HL-60/S4 treated with retinoic acid at 250 ng/mL for 4 days and 3 days (cell line): Measurements from ENCODE around the gene FBLN5.
"Not testable (repeated sequence)": the region's sequence is repeated elsewhere in the genome, so short reads cannot be mapped to it uniquely, and the experiment has no call there.

ENCODE experiments used
- in situ Hi-C: fragments of 300-500 bp; cut with MboI; formaldehyde crosslinking; loops from 2 replicates; pipeline ENCODE4 v1.7.0; 2022; ENCODE audit warnings: low sequenced_read_pairs

Gene FBLN5

DNA sequence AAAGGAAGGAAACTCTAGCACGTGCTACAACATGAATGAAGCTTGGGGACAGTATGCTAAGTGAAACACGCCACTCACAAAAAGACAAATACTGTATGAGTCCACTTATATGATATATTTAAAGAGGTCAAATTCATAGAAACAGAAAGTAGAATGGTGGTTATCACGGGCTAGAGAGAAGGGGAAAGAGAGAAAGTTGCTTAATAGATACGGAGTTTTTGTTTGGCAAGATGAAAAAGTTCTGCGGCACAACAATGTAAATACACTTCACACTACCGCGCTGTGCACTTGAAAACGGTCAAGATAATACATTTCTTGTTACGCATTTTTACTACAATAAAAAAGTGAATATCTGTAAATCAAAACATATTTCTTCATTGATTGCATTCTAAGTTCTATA lies 37.3 kb downstream of the FBLN5 start:
- in situ Hi-C loops, result no loop called here

DNA sequence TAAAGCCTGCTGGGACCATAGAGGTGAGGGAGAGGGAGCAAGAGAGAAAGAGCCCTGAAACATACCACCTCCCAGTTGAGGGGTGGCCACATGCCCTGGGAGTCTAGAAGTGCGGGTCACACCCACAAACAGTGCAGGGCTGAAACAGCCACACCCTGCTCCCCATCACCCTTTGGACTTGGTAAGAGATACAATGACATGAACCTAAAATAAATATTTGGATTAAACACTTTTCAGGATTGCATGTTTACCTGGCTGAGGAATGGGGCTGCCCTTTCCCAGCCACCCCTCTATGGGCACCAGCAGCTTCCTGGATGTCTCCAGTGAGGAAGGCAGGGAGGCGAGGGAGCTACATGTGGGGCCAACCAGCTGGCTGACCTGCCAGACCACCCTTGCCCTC lies 41.1 kb downstream of the FBLN5 start:
- in situ Hi-C loops, result no loop called here

DNA sequence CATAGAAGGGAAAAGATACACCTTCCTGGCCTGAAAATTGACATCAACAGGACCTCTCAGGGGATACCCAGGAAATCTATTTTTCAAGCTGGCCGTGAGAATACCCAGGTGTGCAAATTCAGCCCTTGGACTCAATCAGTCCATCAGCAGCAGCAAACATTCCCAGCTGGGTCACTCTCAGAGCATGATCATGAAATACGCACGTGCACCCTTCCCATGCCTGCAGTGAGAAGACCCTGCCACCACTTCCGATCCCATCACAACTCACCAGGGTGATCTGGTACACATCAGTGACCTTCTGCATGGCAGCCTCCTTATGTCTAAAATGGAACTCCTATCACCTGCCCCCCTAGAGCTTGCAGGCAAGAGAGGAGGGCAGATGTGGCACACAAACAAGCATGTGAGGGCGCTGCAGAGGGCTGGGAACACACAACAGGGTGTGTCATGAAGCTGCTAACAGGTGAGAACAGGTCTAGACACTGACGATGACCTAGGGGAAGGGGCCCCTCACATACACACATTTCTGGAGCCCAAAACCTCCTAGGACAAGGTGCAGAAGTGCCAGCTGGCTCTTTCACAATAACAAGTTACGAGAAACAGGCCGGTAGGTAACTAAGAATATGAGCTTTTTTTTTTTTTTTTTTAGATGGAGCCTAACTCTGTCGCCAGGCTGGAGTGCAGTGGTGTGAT lies 42.4 kb downstream of the FBLN5 start:
- in situ Hi-C loops, result no loop called here

DNA sequence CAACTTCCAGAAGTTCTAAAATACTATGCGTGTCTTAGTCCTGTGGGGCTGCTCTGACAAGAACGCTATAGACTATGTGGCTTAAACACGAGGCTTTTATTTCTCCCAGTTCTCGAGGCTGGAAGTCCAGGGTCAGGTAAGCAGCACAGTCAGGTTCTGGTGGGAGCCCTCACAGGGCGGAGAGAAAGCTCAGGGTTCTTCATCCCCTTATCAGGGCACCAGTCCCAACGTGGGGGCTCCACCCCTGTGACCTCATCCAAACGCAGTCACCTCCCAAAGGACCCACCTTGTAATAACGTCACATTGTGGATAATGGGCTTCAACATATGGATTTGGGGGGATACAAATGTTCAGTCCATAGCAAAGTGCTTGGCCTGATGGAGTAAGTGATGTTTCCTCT lies 43.0 kb downstream of the FBLN5 start:
- in situ Hi-C loops, result no loop called here

DNA sequence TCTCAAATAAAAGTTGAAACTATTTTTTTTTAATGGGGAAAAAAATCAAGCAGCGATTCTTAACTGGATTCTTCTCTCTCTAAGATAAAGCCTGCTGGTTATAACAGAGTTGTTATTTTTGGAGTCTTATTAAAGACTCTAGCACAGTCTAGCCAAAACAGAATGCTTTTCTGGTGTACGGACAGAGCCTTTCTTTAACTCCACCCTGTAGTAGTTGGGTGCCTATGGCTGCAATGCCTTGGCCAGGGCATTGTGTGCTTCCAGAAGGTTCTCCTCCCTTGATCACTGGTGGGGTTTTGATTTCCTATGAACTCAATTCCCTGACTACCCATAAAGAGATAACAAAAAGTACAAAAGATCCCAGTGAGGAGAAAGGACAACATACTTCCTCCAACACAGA lies 44.4 kb downstream of the FBLN5 start:
- in situ Hi-C loops, result no loop called here

DNA sequence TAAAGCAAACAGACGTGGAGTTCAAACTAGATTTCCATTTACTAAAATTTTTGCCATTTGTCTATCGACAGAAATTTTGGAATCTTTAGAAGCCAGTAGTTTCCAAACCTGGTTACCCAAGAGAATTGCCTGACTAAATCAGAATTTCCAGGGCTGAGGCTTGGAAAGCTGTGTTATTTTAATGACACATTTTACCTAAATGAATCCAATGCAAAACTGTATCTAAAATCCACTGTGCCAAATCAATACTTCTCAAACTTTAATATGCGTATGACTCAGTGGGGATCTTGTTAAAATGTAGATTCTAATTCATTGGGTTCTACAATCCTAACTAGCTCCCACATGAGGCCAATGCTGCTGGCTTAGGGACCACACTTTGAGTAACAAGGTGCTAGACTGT lies 45.2 kb downstream of the FBLN5 start:
- in situ Hi-C loops, result no loop called here

DNA sequence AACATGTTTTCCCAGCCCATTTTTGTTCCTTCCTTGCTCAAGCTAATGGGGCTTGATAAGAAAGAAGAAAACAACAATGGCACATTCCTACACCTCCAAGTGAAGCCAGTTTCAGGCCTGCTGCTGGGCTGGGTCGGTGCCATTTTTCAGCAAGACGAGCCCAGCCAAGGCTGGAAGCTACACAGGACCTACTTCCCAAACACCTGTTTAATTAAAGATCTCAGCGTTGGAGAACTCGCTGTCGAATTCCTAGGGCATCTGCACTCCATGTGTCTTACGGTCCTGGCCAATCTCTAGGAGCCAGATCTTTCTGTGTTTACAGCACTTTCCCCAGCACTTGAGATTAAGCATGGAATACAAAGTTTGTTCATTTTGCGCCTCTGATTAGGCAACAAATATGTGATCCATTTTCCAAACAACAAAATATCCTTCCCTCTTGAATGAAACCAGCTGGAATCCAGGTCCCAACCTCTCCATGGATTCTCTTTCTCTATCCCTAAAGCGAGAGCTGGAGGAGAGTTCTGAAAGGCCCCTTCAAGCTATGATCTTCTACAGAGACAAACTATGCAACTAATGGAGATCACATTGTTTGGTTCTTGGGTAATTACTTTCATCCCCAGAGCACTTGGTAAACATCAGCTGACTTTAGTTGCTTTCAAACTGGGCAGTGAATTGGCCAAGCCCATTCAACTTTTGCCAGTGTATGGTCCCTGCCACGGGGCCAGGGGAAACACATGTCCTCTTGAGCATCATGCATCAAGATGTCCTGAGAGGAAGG lies 45.9 kb downstream of the FBLN5 start:
- in situ Hi-C loops, result no loop called here

DNA sequence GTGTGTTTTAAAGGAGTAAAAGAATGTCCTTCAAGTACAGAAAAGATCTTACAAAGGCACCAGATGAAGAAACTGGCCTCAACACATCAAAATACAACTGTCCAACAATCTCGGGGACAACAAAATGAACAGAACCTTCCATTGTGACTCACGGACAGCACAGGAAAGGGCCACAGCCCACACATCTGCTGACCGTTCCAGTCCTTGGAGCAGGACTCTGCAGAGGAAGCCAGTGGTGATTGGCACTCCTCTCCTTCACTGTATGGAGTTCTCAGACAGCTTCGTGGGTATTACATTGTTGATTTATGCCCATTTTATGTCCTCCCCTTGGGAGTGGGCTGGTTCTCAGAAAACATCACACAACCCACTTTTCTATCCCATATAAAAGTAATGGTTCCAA lies 47.7 kb downstream of the FBLN5 start:
- in situ Hi-C loops, result no loop called here

DNA sequence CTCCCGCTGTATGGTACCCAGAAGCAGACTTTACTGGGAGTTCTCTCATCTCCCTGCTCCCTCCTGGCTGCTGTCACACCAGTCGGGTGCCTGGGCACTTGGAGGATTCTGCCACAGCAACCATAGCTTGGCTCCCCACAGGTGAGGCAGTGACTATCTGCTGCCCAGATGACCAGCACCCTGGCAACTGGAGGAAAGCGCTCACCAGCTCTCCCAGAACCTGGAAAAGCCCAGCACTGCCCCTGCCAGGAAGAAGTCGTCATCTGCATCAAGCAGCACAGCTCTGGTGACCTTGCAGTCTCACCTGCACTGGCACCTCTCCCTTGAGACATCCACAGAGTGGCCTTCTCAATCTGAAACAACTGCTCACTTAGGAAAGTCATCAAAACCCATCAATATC lies 48.3 kb downstream of the FBLN5 start:
- in situ Hi-C loops, result no loop called here

DNA sequence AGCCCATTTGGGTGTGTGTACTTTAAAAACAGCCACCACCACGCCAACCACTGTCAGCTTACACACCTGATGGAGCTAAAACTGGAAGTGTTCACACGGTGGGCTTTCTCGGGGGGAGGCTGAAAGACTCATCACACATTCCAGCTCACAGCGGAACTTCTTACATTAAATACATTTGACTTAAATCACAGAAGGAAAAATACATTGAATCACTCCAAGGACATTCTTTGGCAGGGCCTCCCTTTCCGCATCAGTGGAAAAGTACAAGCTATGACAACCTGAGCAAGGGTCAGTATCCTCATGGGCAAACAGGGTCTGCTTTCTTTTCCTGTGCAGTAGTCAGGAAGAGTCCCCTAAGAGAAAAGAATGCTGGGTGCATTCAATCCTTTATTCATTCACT lies 49.1 kb downstream of the FBLN5 start:
- in situ Hi-C loops, result no loop called here

DNA sequence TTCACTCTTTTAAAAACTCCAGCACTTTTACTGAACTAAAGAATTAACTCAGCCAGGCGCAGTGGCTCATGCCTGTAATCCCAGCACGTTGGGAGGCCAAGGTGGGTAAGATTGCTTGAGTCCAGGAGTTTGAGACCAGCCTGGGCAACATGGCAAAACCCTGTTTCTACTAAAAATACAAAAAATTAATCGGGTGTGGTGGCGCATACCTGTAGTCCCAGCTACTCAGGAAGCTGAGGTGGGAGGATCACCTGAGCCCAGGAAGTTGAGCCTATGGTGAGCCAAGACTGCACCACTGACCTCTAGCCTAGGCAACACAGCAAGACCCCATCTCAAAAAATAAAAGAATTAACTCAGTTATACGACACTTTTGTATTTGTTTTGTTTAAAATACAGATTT lies 49.8 kb downstream of the FBLN5 start:
- in situ Hi-C loops, result not testable (repeated sequence)

DNA sequence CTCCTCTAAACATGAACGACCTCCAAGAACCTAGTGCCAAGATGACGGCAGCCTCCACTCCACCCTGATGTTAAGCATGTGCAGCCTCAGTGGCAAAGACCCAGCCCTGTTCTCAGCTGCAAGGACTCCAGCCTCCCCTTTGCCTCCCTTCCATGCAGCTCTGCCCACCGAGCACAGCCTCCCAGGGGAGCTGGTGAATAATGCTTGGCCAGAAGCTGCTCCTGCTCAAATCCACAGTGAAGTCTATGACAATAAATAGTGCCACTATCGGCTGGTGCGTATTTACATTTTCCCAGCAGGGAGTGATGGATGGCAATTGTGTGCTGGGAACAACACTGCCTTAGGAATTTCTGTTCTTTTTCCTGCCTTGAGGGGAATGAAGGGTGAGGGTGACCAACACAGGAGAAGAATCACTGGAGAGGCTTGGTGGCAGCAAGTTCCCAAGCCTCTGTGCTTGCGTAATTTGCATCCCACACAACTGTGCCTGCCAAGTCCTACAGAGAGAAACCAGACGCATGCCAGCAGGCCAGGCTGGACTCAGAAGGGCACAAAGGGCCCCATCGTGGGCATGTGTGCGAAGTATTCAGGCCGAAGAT lies 50.3 kb downstream of the FBLN5 start:
- in situ Hi-C loops, result no loop called here

DNA sequence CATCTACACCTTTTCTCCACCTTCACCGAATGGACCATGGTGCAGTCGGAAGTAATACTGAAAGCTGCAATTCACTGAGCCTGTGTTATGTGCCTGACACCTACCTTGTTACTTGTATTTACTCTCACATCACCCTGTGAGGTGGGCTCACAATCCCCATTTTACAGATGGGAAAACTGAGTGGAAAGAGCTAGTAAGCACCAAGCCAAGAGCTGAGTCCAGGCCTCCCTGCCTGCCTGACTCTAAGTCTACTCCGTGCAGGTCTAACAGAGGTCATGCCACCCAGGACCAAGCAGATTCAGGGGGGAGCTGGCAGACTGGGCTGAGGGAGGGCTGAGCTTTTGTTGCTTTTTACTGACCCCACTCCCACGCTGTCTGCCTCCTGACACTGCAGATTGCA lies 51.1 kb downstream of the FBLN5 start:
- in situ Hi-C loops, result no loop called here

DNA sequence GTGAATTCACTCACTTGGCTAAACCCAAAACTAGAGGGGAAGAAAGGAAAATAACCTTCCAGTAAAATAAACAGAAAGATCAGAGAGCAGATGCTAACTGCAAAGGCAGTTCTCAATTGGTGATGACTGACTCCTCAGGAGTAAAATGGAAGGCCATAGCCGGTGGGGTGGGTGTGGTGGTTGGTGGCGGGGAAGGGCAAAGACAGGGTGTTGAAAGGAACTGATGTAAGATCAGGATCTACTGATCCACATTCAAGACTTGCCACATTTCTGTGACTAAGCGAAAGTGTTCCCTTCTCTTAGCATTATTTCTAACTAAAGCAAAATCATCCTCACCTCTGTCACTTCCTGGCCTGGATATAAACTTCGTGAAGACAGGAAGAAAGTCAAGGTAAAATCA lies 53.8 kb downstream of the FBLN5 start:
- in situ Hi-C loops, result no loop called here

DNA sequence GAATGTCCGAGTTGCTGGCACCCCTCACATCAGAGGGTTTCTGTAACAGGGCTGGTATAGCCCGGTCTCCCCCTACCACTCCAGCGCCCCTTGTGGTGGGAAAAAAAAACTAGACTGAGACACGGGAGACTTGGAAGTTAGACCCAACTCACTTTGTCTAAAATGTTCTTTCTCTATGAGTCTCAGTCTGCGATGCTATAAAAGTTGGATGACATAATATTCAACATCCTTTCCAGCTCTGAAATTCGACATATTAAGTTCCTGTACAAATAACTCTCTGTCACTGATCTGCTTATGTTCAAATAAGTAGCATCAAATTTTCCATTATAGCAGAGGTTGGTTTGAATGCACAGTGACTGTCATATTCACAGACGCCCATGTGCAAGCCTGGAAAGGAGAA lies 54.5 kb downstream of the FBLN5 start:
- in situ Hi-C loops, result no loop called here

DNA sequence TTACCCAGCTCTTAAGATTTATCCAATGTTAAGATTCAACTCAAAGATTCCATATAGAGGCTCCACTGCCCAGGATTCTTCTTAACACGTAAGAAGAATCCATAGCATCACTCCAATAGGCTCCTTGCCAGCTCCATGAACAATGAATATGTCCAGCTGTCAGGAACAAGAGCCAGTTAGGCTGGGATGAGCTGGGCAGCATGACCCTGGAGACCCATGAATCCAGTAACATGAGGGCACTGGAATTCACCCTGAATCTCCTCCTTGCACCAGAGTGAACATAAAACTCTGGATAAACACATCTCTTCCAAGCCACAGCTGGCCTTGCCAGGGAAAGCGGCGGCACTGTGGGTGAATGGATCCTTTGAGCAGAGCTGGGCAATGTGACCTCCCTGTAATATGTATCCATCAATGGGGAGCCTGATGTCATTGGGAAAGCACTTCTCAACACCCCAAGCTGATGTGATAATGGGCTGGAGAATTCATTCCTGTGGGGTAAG lies 55.7 kb downstream of the FBLN5 start:
- in situ Hi-C loops, result no loop called here

DNA sequence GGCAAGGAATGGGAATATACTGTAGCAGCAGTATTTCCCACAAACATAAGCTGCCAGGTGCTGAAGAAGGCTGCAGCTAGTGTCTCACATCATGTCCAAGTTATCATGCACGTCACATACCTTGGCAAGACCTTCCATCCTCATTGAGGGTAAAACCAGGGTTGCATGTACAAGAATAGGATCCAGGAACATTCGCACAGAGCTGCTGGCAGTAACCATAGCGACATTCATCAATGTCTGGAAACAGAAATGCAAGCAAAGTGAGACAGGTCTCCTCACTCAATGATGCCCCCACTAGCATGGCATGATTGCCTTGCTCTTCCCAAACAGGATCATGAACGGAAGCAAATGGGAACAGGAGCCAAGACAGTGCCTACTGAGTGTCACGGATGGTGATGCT lies 56.4 kb downstream of the FBLN5 start:
- in situ Hi-C loops, result no loop called here

DNA sequence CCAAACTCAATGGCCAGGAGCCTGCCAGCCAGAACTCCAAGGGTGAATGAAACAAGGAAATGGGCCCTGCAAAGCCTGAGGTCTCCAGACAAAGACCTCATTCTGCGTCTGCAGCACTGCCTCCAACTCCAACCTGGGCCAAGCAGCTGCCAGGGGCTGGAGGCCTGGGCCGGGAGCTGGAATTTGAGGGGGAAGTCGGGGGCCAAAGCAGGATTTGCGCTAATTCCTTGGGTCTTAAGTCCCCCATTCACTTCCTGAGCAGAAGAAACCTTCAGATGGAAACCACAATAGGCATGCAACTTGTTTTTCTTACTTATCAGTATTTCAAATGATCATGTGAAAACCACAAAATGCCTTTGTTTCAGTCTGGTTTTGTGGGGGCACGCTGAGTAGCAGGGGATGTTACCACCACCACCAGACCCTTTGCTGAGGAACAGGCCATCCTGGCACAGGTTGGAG lies 57.2 kb downstream of the FBLN5 start:
- in situ Hi-C loops, result no loop called here

DNA sequence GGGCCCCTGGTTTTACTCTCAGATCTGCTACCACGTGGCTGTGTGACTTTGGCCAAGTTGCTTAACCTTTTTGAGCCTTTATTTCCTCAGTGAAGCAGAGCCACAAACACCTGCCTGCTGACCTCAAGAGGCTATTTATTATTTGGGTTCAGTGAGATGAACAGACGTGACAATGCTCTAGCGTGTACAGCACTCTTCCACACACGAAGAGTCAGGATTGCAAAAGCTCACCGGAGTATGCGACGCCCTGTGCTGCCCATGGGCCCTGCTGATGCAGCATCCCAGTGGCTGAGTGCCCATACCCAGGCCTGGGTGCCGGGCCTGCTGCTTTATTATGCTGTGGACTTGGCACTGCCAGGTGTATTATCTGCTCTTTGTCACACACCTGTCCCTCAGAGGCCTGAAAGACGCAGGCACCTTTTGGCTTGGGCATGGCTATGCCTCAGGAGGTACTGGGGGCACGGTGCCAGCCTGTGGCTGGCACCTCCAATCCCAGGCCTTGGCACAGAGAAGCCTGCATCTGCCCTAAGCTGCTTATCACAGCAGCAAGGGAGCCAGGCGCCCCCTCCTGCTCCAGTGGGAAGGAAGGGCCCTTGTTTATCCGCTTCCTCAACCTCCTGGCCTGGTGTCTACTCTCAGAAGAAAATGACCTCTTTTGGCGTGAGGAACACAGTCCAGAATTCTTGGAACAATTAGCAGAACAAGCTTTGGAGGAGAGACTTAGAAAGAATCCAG lies 57.9 kb downstream of the FBLN5 start:
- in situ Hi-C loops, result no loop called here

DNA sequence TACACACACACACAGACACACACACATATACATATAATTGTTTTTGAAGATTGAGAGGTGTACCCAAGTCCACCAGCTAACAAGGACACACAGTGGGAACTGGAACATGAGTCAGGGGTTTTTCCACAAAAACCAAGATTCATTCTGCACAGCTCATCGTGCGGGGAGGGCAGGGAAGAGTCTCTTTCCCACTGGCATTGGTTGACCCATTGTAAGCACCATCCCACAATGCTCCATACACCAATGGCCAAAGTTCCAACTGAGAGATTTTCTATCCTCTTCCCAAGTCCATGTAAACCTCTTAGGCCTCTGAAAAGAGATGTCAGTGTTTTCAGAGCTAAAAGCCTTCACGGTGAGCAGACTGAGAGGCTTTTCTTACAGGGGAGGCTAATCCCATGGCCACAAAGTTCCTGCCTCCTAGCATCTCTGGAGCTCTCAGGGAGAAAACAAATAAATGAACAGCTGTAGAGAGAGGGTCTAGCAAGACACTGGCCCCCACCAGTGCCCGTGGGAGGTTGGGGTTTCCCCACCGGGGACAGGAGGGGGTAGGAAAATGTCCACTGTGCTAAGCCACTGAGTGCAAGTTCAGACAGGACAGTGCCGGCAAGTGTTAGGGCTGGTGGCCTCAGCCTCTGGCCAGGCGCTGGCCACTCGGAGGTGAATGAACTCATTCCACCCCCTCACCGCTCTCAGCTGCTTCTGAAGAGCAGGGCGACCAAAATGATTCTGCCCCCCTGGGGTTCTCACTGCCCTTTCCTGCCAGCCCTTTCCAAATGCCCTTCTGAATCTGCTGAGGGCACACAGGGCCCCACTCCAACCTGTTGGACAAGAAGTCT lies 58.6 kb downstream of the FBLN5 start:
- in situ Hi-C loops, result no loop called here
